Muscle of back (tissue), 13 donors: ENCODE measurements around the gene LDB2. TPM values are rescaled to one million over a fixed set of nuclear protein-coding genes. Genes with fewer than 3 reads are reported as not detected.
A peak's percentile ranks its signal among the peaks of the same experiment; 100 is the strongest.
"Not testable (repeated sequence)": the region's sequence is repeated elsewhere in the genome, so short reads cannot be mapped to it uniquely, and the experiment has no call there.

Source experiments
- DNase-seq, 3 donors: peaks; one replicate each; pipeline versions ENCODE4 v3.0.0 to v3.0.0-alpha.2; 2013
- long read RNA-seq, 9 donors: transcript quantifications; one replicate each; lab custom pipeline, GENCODE V29; 2026
- polyA plus RNA-seq, 10 donors: library from polyadenylated mRNA; unstranded; fragments of 120-200 nt; gene quantifications; one replicate each; pipeline ENCODE4 v1.2.1, GENCODE V29; 2013; ENCODE audit not compliant: insufficient read length in 10 of 10

Gene LDB2
- polyA plus RNA-seq, result 10 to 100 TPM; 32.1 to 62.9 (median 45.8) TPM
- long read RNA-seq, donor 1, partial matches to known transcripts, result 0 of 6 reads
- long read RNA-seq, donor 1, other reads (novel, unspliced or antisense), result 0 of 6 reads
- long read RNA-seq, donor 2, partial matches to known transcripts, result 0 of 7 reads
- long read RNA-seq, donor 2, other reads (novel, unspliced or antisense), result 0 of 7 reads
- long read RNA-seq, donor 3, result 0 reads
- long read RNA-seq, donor 4, partial matches to known transcripts, result 0 of 1 reads
- long read RNA-seq, donor 4, other reads (novel, unspliced or antisense), result 0 of 1 reads
- long read RNA-seq, donor 5, partial matches to known transcripts, result 15 of 20 reads
- long read RNA-seq, donor 5, other reads (novel, unspliced or antisense), result 0 of 20 reads
- long read RNA-seq, donor 6, partial matches to known transcripts, result 0 of 6 reads
- long read RNA-seq, donor 6, other reads (novel, unspliced or antisense), result 0 of 6 reads
- long read RNA-seq, donor 7, partial matches to known transcripts, result 0 of 3 reads
- long read RNA-seq, donor 7, other reads (novel, unspliced or antisense), result 0 of 3 reads
- long read RNA-seq, donor 8, partial matches to known transcripts, result 0 of 2 reads
- long read RNA-seq, donor 8, other reads (novel, unspliced or antisense), result 0 of 2 reads
- long read RNA-seq, donor 9, partial matches to known transcripts, result 0 of 1 reads
- long read RNA-seq, donor 9, other reads (novel, unspliced or antisense), result 0 of 1 reads

DNA sequence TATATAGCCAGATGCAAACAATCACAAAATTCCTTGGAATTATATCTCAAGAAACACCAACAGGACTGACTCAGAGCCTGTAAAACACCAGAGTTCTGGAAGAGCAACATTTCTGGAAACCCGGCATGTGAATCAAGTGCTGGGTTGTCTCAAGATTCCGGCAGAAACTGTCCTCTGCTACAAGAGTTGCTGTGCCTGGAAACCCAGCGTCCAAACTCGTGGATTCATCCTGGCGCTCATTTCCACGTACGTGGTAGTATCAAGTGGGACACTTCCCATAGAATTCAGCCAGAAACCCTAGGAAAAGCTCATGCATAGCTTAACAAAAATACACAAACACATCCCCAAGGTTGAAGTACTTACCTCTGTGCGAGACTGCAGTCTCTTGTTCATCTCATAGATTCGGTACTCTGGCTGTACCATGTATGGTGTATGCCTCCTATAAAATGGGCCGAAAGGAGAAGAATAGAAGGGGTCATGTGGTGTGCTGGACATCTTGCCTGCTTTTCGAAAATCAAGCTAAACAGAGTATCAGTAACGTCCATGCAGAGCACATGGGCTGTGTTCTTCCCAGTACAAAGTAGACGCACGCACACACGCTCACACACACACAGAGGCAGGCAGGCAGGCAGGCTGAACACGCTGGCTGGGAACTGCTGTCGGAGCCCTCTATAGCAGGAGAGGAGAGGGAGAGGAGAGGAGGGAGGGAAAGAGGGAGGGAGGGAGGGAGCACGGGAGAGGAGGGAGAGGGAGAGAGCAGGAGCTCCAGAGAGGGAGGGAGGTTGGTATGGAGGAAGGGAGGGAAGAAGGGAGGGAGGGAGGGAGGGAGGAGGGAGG lies at the start of gene LDB2:
LDB2 (minus strand) TSS at position 655 of the 837 bp plus-strand sequence.
- peak; percentile 88 to 96 (median 90) for DNase-seq

DNA sequence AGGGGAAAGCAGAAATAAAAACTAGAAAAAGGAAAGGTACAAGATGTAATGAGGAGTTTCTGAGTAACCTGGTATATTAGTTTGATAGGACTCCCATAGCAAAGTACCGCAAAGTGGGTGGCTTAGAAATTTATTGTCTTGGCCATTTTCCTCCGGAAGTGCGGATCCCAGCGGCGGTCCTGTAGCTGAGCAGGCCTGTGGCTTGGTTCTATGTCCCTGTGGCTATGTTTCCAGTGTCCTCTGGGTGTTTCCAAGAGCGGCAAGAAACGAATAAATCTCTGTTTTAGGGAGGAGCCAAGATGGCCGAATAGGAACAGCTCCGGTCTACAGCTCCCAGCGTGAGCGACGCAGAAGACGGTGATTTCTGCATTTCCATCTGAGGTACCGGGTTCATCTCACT lies 44.0 kb upstream of the LDB2 start:
- DNase-seq, result no peak

DNA sequence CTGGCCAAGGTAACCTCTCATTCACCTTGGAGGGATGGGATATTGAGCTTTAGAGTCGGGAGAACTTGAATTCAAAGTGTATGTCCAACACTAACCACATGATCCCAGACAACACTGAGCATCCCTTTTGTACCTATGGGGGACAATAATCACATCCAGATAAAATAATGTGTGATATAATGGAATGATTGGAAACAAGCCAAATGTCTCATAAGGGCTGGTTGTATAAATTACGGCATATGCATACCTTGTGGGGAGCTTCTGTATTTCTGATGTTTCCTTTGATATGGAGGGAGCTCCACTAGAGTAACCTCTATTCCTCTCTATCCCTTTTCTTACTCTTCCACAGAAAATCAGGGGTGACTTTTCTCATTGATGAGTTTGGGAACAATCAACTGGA lies 40.7 kb upstream of the LDB2 start:
- no peak for DNase-seq

DNA sequence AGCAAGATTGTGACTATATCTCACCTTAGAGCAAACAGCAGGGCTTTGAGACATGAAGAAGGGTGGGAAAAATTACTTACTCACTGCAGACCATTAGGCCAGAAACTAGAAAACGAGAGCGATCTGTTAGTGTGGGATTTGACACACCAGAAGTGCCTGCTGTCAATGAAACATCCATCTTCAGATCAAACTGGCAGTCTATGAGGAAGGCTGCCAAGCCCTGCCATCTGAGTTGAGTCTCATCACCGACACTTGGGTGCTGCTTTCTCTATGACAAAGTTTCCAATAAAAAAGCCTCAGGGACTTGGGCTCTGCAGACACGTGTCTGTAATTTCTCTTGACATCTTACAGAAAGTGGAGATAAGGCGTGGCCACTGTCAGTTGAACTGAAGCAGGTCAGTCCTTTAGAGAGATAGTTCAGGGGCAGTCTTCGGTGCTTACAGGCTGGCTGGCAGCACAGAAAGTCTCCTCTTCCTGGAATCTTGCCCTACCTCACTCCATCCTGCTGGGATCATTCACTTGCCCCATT lies 40.1 kb upstream of the LDB2 start:
- DNase-seq, result no peak

DNA sequence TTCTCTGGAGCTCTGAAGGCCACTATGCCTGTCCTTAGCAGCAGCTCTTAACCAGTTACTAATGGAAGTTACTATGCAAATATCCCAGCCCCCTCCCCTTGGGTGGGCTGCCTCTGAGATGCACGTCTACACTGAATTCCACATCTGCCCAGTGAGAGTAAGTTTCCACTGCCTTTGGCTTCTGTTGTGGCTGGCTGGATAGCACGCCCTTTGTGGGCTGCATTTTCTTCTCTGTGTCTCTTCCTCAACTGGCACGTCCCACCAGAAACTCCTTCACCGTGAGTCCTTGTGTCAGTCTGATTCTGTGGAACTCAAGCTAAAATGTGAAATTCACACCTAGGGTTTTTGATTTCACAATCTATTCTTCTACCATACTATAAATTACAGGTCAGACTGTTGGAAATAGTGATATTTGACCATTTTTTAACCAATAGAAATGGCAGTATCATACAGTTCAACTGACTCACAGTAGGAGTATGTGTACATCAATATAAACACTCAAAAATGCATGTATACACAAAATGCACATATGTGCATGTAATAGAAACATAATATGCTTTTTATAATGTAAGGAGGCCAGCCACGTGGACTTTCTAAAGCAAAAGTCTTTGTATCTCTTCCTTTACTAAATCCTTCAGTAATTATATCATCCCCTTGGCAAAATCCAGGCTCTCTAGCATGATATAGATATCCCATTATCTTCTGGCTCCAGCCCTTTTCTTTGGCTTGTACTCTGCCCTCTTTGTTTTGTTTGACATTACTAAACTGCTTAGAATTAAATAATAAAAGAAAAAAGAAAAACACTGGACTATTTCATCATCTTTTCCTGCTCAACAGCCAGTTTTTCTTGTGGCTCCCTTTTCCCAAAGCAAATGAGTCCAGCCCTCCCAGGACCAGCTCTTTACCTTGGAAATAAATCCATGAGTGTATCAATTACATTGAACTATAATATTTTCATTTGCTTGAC lies 33.2 kb upstream of the LDB2 start:
- DNase-seq, result peak in 2 of 3 donors; percentile 11 to 50

DNA sequence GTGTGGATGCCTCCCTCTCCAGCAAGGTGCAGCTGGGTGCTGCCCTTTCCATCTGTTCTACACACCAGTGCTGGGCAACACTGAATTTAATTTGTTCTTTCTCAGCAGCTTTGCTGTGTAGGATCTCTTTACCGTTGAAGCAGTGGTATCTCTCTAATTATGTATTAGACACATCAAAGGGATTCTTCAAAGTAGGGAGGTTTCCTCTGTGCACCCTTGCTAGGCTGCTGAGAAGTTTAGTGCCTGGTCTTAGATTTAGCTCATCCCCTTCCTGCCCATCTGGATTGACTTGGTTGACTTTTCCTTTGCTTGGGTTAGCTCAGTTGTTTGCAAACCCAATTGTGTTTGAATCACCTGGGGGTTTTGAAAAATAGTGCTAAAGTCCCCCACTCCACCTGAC lies 27.8 kb upstream of the LDB2 start:
- DNase-seq, result no peak

DNA sequence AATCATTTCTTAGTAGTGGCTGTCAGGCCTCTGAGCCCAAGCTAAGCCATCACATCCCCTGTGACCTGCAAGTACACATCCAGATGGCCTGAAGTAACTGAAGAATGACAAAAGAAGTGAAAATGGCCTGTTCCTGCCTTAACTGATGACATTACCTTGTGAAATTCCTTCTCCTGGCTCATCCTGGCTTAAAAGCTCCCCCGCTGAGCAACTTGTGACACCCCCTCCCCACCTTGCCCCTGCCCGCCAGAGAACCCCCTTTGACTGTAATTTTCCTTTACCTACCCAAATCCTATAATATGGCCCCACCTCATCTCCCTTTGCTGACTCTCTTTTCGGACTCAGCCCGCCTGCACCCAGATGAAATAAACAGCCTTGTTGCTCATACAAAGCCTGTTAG lies 20.3 kb upstream of the LDB2 start:
- DNase-seq, result not testable (repeated sequence)

DNA sequence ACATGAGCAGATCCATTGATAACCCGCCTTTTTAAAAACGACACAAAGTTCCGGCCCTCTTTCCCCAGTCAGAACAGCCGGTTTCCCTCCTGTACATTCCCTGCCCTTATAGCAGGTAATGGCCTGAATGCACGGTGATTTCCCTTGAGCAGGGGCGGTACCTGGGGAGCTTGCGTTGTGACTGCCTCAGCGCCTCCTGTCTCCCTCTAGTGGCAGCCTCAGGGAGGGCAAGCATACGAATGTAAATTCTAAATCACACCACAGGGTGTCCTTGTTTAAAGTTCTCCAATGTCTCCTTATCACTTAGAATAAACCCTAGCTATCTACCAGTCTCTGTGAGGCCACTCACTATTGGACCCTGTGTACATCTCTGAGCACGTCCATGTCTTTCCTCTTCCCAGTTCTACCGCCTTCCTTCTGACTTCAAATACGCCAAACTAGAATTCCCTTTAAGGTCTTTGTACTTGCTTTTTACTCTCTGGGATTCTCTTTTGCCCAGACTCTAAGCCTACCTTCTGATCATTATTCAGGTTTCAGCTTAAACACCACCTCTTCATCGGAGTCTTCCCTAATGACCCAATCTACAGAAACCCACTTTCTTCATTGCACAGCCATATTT lies 18.4 kb upstream of the LDB2 start:
- no peak for DNase-seq

DNA sequence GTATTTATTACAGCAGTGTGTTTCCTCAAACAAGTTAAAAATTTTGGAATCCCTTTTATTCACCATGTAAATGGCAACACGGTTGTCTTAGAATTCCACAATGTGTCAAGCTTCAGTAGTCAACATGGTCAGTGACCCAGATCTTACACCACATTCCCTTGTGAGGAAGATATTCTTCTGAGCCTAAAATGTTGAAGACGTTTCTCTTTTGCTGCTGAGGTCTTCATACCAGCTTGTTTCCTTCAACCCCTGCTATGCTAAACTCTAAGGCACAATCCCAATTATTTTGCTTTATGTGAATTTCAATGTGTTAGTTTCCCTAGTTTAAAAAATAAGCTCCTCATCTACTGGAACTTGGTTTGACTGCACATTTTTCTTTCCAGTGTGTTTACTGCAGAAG lies 17.6 kb upstream of the LDB2 start:
- DNase-seq, result no peak

DNA sequence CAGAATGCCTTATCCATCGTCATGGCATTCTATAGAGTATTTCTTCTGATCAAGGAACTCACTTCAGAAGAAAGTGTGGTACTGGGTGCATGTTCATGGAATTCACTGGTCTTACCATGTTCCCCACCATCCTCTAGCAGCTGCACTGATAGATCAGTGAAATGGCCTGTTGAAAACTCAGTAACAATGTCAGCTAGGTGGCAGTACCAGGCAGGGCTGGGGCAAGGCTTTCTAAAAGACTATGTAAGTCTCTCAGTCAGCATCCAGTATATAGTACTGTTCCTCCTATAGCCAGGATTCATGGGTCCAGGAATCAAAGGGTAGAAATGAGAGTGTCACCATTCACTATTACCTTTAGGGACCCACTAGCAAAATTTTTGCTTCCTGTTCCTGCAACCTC lies 15.8 kb upstream of the LDB2 start:
- no peak for DNase-seq

DNA sequence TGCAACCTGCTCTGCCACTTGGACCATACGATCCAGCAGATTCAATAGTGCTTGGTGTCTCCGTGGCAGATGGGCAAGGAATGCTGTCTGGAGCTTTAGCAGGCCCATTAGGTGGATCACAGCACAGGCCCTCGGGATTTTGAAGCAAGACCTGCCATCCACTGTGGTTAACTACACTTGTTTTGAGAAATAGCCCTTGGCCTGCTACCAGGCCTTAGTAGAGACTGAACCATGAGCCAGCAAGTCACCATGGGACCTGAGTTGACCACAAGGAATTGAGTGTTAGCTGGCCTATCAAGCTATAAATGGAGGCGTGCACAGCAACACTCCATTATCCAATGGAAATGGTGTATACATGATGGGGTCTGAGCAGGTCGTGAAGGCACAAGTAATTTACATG lies 14.5 kb upstream of the LDB2 start:
- no peak for DNase-seq

DNA sequence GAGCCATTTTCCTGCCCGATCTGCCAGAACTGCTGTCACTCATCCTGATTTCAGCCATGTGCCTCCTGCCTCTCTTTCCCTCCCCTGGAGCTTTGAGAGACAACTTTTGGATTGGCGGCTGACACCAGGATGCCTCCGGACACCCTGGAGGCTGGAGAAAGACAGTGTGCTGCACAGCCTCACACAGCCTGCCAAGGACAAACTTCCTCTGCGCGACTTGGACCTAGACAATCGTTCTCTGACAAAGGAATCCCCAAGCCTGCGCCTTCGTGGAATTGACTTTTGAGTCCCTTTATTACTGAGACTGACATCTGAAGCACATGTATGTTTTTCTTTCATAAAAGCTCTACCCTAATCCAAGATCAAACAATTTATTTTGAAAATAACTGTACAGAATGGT lies 10.8 kb upstream of the LDB2 start:
- DNase-seq, result peak in 1 of 3 donors; percentile 44

DNA sequence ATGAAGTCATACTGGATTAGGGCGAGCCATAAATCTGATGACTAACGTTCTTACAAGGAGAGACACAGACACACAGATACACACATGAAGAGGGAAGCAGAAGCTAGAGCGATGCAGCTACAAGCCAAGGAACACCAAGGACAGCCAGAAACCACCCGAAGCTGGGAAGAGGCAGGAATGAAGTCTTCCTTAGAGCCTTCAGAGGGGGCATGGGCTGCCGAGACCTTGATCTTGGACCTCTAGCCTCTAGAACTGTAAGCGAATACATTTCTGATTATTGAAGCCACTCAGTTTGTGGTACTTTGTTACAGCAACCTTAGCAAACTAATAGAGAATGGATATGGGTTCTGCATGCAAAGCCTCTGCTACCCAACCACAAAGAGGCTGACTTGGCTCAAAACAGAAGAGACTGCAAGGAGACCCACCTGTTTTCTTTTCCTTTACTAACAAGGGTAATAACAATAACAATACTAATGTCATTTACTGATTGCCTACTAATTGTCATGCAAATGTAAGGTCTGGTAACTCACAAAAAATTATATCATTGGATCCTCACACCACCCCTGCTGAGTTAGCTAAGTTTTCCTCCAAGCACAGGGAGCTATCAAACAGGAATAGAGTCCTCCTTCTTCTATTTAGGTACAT lies 10.1 kb upstream of the LDB2 start:
- DNase-seq, result no peak

DNA sequence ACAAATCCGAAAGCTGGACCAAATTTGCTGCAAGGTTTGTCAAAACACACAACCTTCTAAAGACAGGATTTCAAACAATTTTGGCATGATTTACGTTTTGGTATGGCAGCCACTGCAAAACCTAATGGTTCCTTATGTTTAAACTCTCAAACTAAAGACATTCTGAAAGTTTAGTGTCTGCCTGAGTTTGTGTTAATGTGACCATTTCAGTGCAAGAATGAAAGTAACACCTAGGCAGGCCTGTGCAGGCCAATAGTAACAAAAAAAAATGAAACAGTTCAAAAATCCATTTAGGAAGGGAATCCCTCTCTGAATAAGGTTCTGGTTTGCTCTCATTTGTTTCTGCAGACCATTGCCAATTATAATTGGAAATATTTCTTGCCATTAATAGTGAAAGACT lies 1.9 kb upstream of the LDB2 start:
- no peak for DNase-seq

DNA sequence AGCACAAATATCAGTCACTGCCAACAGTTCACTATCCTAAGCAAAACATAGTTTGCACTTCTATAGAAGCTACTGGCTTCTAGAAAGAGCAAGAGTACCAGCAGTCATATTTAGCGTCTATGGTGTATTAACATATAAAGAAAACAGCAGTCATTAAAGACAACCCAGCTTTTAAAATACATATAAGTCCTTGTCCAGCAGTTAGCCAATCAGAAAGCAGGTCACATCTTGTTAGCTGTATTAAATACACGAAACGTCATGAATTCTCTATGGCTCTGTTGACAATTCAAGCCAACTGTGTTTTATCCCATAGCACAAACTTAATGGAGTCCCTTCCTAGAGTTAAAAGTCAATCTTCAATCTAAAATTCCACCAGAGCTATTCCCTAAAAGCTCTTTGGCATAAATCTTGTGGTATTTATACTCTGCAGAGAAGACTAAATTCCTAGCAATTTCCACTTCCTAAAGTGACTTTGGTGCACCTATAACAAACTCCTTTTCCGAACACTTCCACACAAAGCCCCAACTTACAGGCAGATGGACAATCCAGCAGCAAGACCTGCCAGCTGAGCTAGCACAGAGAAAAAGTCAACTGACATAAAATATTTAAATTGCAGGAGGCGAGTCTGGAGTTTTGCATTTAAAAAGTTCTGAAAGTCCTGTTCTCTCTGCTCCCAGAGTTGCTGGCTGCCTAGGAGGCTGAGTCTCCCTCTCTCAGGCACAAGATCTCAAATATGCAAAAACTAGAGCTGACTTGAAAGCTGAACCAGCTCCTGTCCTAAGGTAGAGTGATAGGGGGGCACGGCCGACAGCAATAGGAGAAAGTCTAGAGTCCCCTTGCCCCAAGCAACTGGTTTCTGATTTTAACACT lies 1.3 kb downstream of the LDB2 start:
- DNase-seq, result peak; percentile 77 to 91 (median 79)

DNA sequence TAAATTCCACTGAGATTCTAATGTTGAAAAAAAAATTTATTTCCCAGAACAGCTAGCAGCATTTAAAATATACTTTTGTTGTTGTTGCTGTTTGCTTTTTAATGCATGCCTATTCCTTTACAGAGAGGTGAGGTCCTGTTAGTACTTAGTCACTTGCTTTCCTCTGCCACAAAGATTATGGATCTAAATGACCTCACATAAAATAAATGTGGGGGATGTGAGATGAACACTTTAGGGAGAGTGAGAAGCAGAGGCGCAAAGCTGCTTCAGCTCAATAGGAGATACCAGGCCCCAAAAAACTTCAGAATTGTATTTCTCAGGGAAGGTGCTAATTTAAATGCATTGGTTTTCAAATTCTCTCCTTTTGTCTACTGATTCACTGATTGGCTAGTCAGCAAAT lies 4.0 kb downstream of the LDB2 start:
- DNase-seq, result peak in 1 of 3 donors; percentile 29

DNA sequence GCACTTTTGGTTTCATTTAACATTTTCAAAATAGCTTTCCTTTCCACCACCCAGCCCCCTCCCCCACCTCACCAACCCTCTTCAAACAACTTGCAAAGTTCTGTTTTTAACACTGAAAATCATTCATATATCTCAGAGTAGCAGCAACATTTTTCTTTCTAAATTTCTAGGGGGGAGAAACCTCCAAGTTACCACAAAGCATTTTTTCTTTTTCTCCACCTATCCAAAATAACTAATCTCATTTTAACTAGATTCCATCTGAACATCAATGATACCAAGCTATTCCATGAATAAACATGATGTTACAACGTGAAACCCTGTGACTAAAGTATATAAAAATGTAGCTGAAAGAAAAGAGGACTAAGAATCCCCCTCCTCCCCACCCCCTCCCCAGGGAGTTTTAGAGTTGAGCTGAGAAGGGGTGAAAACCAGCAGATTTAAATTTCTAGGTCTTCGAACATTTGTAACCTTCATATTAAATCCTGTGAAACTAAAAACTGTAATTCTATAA lies 5.2 kb downstream of the LDB2 start:
- DNase-seq, result peak; percentile 31 to 66 (median 66)

DNA sequence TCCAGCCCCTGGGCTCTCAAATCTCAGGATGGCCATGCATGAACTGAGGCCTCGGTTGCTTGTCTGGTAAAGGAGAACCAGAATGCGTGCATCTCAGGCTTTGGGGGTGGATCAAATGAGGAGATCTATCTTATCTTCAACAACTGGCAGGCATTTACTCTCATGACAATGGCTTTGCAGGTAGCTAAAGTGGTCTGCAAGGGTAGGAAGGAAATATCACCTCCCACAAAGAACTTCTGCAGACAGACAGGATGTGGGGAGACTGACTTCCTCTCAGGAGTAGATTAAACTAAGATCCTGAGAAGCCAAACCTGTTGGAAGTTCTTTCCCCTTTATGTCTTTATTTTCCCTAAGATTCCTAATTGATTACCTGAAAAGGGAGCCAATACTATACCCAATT lies 7.8 kb downstream of the LDB2 start:
- DNase-seq, result no peak

DNA sequence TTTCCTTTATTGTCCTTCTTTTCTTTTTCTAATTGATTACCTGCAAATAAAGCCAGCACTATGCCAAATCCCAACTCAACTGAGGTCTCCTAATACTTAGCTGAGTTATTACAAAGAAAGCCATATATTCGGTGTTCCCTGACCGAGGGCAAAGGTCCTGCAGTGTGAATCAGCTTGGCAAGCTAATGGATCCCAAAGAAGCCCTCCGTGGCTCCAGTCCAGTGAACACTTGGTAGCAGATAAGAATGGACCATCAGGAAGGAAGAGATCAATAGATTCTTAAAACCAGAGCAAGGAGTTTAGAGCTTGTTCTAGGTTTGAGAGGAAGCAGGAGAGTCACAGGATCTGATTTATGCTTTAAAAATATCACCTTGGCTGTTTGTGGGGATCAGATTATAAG lies 8.5 kb downstream of the LDB2 start:
- DNase-seq, result no peak
